K562 (cell line): ENCODE measurements around the gene RHOB. TPM values are rescaled to one million over a fixed set of nuclear protein-coding genes. Genes with fewer than 3 reads are reported as not detected.

ENCODE experiments used
- BMI1 ChIP-seq: fragments of 150-350 bp; IDR thresholded peaks from 2 replicates; pipeline ENCODE4 v1.6.1; 2014; ENCODE audit warnings: low read length
- EHMT2 ChIP-seq: fragments of 450-650 bp; IDR thresholded peaks from 2 replicates; pipeline ENCODE4 v1.6.1; 2018; ENCODE audit warnings: antibody characterized with exemption
- ERF ChIP-seq: fragments of 450-650 bp; formaldehyde crosslinking; IDR thresholded peaks from 2 replicates; pipeline ENCODE4 v1.4.0; 2020; ENCODE audit warnings: mild to moderate bottlenecking, mixed read lengths
- HDGF ChIP-seq: fragments of 450-650 bp; IDR thresholded peaks from 2 replicates; pipeline ENCODE4 v1.6.1; 2016
- KAT8 ChIP-seq: fragments of 450-650 bp; IDR thresholded peaks from 2 replicates; pipeline ENCODE4 v1.6.1; 2016; ENCODE audit warnings: low read depth, mild to moderate bottlenecking
- NELFE ChIP-seq: IDR thresholded peaks from 2 replicates; pipeline ENCODE4 v1.6.1; 2011; ENCODE audit warnings: mild to moderate bottlenecking; ENCODE audit not compliant: insufficient read depth, insufficient read length
- NFE2 ChIP-seq: IDR thresholded peaks from 2 replicates; pipeline ENCODE4 v1.6.1; 2014; ENCODE audit warnings: antibody characterized with exemption, low read depth
- PML ChIP-seq: IDR thresholded peaks from 2 replicates; pipeline ENCODE4 v1.6.1; 2012; ENCODE audit warnings: low read length, inconsistent platforms
- RBM17 ChIP-seq: fragments of 200-400 bp; formaldehyde crosslinking; IDR thresholded peaks from 2 replicates; pipeline ENCODE4 v1.6.1; 2017; ENCODE audit warnings: low read depth, mild to moderate bottlenecking, low read length, borderline replicate concordance
- RREB1 ChIP-seq: fragments of 250-450 bp; sonication (Bioruptor Pico); IDR thresholded peaks from 2 replicates; pipeline ENCODE4 v1.4.0; 2020
- SREBF2 ChIP-seq: sonication (generic); formaldehyde crosslinking; IDR thresholded peaks from 2 replicates; pipeline ENCODE4 v1.4.0; 2020; ENCODE audit warnings: mild to moderate bottlenecking, missing genetic modification reagents
- ZFP91 ChIP-seq: sonication (generic); formaldehyde crosslinking; IDR thresholded peaks from 2 replicates; pipeline ENCODE4 v1.8.0; 2022; ENCODE audit warnings: mild to moderate bottlenecking, missing genetic modification reagents
- ZNF165 ChIP-seq: fragments of 250-450 bp; sonication (Bioruptor Pico); IDR thresholded peaks from 2 replicates; pipeline ENCODE4 v1.4.0; 2020; ENCODE audit warnings: borderline replicate concordance
- polyA plus RNA-seq, 8 experiments: library from polyadenylated mRNA; depleted of rRNA in 4 of 8; stranded (reverse) in 5 of 8; unstranded in 3 of 8; fragments of >200 nt; fragmentation: Nextera tagmentation in 2 of 8; fragmentation: Illumina TruSeq in 1 of 8; extraction: Ambion mirVana in 2 of 8; extraction: Trizol in 1 of 8; gene quantifications; 2 replicates each; pipeline versions ENCODE4 v1.2.1 to v1.2.3, GENCODE V29; 2011 to 2014; ENCODE audit warnings: inconsistent platforms in 1 of 8, missing spikeins in 1 of 8
- total RNA-seq, 7 experiments: library from RNA; depleted of rRNA in 6 of 7; stranded (reverse); fragments of >200 nt in 6 of 7; fragmentation: Illumina TruSeq in 2 of 7; extraction: Trizol in 2 of 7; gene quantifications; 2 replicates each; pipeline versions ENCODE4 v1.2.1 to v1.2.3, GENCODE V29; 2011 to 2021; ENCODE audit warnings: low replicate concordance in 1 of 7
- TF ChIP-seq, protein P1 (sequence below): fragments of 450-650 bp; IDR thresholded peaks from 2 replicates; pipeline ENCODE4 v1.6.1; 2016; ENCODE audit warnings: borderline replicate concordance
- TF ChIP-seq, protein P2 (sequence below): fragments of 250-450 bp; sonication (Bioruptor Pico); IDR thresholded peaks from 2 replicates; pipeline ENCODE4 v1.8.0; 2022; ENCODE audit warnings: inconsistent platforms, mild to moderate bottlenecking, moderate library complexity, borderline replicate concordance
- TF ChIP-seq, protein P3 (sequence below): sonication (generic); formaldehyde crosslinking; IDR thresholded peaks from 2 replicates; pipeline ENCODE4 v1.8.1; 2022; ENCODE audit warnings: missing genetic modification reagents

The RHOB gene
- total and polyA plus RNA-seq, 9 of the 15 experiments (the other 6 are each of a cell fraction or from before 2014, with no cell fraction given): 0.07 to 4.8 (median 1.1) TPM

GRCh38 chr2:20424300-20425290 lies 22.3 kb upstream of the RHOB start (continued):
- TF ChIP-seq, protein P1, sequence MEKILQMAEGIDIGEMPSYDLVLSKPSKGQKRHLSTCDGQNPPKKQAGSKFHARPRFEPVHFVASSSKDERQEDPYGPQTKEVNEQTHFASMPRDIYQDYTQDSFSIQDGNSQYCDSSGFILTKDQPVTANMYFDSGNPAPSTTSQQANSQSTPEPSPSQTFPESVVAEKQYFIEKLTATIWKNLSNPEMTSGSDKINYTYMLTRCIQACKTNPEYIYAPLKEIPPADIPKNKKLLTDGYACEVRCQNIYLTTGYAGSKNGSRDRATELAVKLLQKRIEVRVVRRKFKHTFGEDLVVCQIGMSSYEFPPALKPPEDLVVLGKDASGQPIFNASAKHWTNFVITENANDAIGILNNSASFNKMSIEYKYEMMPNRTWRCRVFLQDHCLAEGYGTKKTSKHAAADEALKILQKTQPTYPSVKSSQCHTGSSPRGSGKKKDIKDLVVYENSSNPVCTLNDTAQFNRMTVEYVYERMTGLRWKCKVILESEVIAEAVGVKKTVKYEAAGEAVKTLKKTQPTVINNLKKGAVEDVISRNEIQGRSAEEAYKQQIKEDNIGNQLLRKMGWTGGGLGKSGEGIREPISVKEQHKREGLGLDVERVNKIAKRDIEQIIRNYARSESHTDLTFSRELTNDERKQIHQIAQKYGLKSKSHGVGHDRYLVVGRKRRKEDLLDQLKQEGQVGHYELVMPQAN: no peak
- no peak for TF ChIP-seq HDGF
- TF ChIP-seq, protein P2, sequence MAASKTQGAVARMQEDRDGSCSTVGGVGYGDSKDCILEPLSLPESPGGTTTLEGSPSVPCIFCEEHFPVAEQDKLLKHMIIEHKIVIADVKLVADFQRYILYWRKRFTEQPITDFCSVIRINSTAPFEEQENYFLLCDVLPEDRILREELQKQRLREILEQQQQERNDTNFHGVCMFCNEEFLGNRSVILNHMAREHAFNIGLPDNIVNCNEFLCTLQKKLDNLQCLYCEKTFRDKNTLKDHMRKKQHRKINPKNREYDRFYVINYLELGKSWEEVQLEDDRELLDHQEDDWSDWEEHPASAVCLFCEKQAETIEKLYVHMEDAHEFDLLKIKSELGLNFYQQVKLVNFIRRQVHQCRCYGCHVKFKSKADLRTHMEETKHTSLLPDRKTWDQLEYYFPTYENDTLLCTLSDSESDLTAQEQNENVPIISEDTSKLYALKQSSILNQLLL (CRISPR knock-in tag): no peak
- TF ChIP-seq NELFE: no peak
- TF ChIP-seq RBM17: no peak
- TF ChIP-seq PML: no peak; the same call in 1 of the 2 replicates
- no peak for TF ChIP-seq SREBF2
- TF ChIP-seq BMI1: no peak
- TF ChIP-seq ZNF165 (CRISPR knock-in tag): no peak
- no peak for TF ChIP-seq ZFP91 (CRISPR knock-in tag)
- TF ChIP-seq KAT8: no peak
- no peak for TF ChIP-seq EHMT2
- no peak for TF ChIP-seq NFE2
- no peak for TF ChIP-seq RREB1 (CRISPR knock-in tag)
- TF ChIP-seq, protein P3, sequence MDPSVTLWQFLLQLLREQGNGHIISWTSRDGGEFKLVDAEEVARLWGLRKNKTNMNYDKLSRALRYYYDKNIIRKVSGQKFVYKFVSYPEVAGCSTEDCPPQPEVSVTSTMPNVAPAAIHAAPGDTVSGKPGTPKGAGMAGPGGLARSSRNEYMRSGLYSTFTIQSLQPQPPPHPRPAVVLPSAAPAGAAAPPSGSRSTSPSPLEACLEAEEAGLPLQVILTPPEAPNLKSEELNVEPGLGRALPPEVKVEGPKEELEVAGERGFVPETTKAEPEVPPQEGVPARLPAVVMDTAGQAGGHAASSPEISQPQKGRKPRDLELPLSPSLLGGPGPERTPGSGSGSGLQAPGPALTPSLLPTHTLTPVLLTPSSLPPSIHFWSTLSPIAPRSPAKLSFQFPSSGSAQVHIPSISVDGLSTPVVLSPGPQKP (CRISPR knock-in tag): no peak
- no peak; the same call in 1 of the 2 replicates for TF ChIP-seq ERF (CRISPR knock-in tag)
